Choroid plexus epithelial cell (primary cell): ENCODE data around the gene SEZ6.
"Not testable (repeated sequence)": the region's sequence is repeated elsewhere in the genome, so short reads cannot be mapped to it uniquely, and the experiment has no call there.

ENCODE experiments used
- DNase-seq: peaks from one replicate; pipeline ENCODE4 v3.0.0-alpha.2; 2010; ENCODE audit warnings: low read depth
- H3K4me3 ChIP-seq: 2 replicates; pipeline ENCODE4 v1.5.1; 2011; ENCODE audit warnings: low read depth, mild to moderate bottlenecking, control low read depth, low read length, moderate library complexity
- TF ChIP-seq, protein P1 (sequence below): conservative IDR thresholded peaks from 2 replicates; pipeline ENCODE4 v1.5.1; 2011; ENCODE audit warnings: low read depth, mild to moderate bottlenecking, control low read depth, inconsistent platforms, low read length, moderate library complexity

Gene SEZ6

DNA sequence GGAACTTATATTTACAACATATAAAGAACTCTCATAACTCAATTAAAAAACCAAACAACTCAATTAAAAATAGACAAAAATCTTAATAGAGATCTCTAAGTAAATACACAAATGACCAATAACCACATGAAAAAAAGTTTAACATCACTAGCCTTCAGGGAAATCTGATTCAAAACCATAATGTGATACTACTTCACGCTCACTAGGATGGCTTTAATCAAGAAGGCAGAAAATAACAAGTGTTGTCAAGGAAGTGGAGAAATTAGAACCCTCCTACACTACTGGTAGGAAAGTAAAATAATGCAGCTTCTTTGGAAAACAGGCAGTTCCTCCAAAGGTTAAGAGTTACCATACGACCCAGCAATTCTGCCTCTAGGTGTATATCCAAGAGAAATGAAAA lies 62.9 kb downstream of the SEZ6 start:
- no peak for DNase-seq
- no peak overlapping the region for H3K4me3 ChIP-seq
- TF ChIP-seq, protein P1, sequence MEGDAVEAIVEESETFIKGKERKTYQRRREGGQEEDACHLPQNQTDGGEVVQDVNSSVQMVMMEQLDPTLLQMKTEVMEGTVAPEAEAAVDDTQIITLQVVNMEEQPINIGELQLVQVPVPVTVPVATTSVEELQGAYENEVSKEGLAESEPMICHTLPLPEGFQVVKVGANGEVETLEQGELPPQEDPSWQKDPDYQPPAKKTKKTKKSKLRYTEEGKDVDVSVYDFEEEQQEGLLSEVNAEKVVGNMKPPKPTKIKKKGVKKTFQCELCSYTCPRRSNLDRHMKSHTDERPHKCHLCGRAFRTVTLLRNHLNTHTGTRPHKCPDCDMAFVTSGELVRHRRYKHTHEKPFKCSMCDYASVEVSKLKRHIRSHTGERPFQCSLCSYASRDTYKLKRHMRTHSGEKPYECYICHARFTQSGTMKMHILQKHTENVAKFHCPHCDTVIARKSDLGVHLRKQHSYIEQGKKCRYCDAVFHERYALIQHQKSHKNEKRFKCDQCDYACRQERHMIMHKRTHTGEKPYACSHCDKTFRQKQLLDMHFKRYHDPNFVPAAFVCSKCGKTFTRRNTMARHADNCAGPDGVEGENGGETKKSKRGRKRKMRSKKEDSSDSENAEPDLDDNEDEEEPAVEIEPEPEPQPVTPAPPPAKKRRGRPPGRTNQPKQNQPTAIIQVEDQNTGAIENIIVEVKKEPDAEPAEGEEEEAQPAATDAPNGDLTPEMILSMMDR = no peak

DNA sequence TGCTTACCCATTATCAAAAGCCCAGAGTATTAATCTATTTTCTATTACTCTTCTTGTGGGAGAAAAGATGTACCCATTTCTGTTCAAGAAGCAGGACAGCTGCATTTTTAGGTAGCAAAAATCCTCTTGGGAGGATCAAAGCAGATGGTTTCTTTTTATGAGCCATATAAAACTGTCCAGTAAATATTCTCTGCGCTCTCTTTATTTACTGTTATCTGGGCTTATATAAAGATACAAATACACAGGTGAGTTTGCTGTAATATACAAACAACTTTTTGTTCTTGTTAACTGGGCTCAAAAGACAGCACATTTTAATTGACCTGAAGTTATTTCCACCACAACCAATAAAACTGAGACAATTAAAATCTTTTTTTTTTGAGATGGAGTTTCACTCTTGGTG lies 64.6 kb downstream of the SEZ6 start:
- no peak for DNase-seq
- no peak overlapping the region for H3K4me3 ChIP-seq
- TF ChIP-seq, protein P1 = no peak

GRCh38 chr17:28940675-28941074 lies 65.2 kb downstream of the SEZ6 start:
- no peak for DNase-seq
- TF ChIP-seq, protein P1 = no peak
- no peak overlapping the region for H3K4me3 ChIP-seq

DNA sequence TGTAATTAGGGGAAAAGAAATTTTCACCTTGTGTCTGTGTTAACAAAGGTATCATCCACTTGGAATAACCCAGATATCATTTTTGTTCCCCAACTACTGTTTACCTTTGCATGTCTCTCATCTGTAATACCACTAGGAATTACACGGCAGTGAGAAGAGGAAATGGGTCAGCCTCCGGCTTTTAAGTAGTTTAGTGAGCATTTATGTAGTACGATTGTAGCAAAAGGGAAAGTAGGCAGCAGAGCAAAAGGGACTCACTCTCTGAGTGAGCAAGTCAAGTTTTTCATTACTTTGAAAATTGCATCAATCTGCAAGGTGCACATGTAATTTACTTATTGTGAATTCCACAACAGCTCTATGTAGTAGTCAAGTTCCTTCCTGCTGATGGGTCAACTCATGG lies 65.7 kb downstream of the SEZ6 start:
- DNase-seq = no peak
- H3K4me3 ChIP-seq = no peak overlapping the region
- TF ChIP-seq, protein P1 = no peak

DNA sequence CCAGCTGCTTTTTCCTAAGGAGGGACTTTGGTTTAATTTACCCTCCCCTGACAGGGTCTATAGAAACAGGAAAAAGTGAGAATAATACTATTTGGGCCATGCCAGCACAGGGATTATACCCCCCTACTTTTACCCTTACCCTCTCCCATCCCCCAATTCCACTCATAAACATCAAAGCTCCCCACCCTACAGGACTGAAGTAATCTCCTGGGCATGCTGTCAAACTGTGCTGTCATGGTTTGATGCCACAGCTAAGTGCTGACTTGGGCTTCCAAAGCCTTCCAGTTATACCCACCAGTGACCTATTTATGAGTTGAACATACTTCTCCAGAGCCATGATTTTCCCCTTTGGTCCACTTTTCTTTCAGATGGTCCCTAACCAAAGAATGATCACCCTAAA lies 67.3 kb downstream of the SEZ6 start:
- TF ChIP-seq, protein P1 = no peak
- no peak overlapping the region for H3K4me3 ChIP-seq
- DNase-seq = no peak

GRCh38 chr17:28937044-28937729 lies 68.6 kb downstream of the SEZ6 start:
- no peak overlapping the region for H3K4me3 ChIP-seq
- TF ChIP-seq, protein P1 = no peak
- DNase-seq = peak; percentile 38

DNA sequence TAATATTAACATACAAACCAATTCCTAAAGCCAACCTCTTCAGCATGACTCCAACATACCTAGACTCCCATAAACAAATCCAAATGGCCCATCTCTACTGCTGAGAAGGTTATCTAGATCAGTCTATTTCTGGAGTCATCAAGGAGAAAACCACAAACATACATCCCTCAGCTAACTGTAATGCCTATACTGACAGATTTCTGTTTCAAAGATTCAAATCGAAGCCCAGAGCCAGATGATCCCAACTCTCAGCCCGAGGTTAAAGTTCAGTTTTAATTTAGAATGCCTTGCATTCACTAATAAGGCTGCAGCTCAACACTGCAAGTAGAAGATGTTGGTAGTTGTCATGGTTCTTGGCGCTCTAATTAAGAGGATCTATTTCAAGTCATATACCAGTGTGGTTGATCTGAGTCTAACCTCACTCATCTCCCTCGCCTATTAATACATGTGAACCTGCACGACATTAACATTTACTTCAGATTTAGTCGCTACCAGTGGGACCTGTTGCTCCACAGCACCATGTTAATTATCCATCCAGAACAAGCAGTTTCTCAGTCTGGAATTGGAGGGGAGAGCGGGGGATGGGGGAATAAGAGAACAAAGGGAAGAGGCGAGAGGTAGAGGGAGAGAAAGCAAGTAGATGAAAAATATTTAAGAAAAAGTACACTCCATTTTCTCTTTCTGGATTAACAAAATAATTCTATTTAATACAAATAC lies 69.9 kb downstream of the SEZ6 start:
- TF ChIP-seq, protein P1 = no peak
- H3K4me3 ChIP-seq = no peak overlapping the region
- no peak for DNase-seq

GRCh38 chr17:28934508-28934907 lies 71.3 kb downstream of the SEZ6 start:
- H3K4me3 ChIP-seq, DNase-seq: not testable (repeated sequence)
